Tibial nerve (tissue), 4 donors: ENCODE results near the gene SLC39A10.

Source experiments
- EP300 ChIP-seq, 2 donors: sonication (generic); formaldehyde crosslinking; IDR thresholded peaks; one replicate each; pipeline ENCODE4 v1.6.1; 2017; ENCODE audit warnings: antibody characterized with exemption in 2 of 2, mild to moderate bottlenecking in 1 of 2
- POLR2A ChIP-seq, 2 donors: fragments of 450-650 bp; IDR thresholded peaks; one replicate each; pipeline ENCODE4 v1.6.1; 2017; ENCODE audit warnings: antibody characterized with exemption in 2 of 2, mild to moderate bottlenecking in 2 of 2, moderate library complexity in 2 of 2
- TF ChIP-seq, protein P1 (sequence below), 5 experiments: fragments of 200-600 bp in 3 of 5; fragments of 450-650 bp in 2 of 5; sonication (generic) in 3 of 5; IDR thresholded peaks; one replicate each; pipeline ENCODE4 v1.5.1; 2016 to 2019; ENCODE audit warnings: antibody characterized with exemption in 5 of 5, mild to moderate bottlenecking in 3 of 5, moderate library complexity in 2 of 5

DNA sequence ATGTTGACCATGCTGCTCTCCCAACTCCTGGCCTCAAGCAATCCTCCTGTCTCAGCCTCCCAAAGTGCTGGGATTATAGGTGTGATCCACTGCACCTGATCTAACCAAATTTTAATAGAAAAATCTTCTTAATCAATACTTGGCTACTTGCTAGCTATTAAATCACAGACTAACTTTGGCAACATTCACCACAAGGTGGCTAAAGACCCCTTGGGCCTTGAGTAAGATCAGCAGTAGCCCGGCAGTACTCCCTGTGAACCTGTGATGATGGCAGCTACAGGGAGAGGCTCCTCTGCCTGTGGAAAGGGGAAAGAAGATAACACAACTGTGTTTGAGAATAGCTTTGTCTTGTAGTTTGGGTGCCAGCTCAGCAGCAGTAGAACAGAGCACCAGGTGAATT lies 102.9 kb downstream of the SLC39A10 start:
- TF ChIP-seq, protein P1, sequence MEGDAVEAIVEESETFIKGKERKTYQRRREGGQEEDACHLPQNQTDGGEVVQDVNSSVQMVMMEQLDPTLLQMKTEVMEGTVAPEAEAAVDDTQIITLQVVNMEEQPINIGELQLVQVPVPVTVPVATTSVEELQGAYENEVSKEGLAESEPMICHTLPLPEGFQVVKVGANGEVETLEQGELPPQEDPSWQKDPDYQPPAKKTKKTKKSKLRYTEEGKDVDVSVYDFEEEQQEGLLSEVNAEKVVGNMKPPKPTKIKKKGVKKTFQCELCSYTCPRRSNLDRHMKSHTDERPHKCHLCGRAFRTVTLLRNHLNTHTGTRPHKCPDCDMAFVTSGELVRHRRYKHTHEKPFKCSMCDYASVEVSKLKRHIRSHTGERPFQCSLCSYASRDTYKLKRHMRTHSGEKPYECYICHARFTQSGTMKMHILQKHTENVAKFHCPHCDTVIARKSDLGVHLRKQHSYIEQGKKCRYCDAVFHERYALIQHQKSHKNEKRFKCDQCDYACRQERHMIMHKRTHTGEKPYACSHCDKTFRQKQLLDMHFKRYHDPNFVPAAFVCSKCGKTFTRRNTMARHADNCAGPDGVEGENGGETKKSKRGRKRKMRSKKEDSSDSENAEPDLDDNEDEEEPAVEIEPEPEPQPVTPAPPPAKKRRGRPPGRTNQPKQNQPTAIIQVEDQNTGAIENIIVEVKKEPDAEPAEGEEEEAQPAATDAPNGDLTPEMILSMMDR (IDR thresholded peaks at IDR 0.05) = no peak
- TF ChIP-seq POLR2A (IDR thresholded peaks at IDR 0.05) = no peak
- no peak for TF ChIP-seq EP300 (IDR thresholded peaks at IDR 0.05)
